Kidney epithelial cell (primary cell): ENCODE data around the gene GNG12. TPM values are rescaled to one million over a fixed set of nuclear protein-coding genes. Genes with fewer than 3 reads are reported as not detected.

Experiments
- DNase-seq: peaks from one replicate; pipeline ENCODE4 v3.0.0-alpha.2; 2010; ENCODE audit warnings: low read depth
- H3K27me3 ChIP-seq: 2 replicates; pipeline ENCODE4 v1.6.0; 2011; ENCODE audit warnings: low read length; ENCODE audit not compliant: control insufficient read depth, insufficient read depth
- H3K36me3 ChIP-seq: 2 replicates; pipeline ENCODE4 v1.5.1; 2011; ENCODE audit warnings: low read length; ENCODE audit not compliant: control insufficient read depth, insufficient read depth
- H3K4me3 ChIP-seq: 2 replicates; pipeline ENCODE4 v1.5.1; 2011; ENCODE audit warnings: low read depth, mild to moderate bottlenecking, control low read depth, low read length
- total RNA-seq: library from RNA; depleted of rRNA; stranded (reverse); fragments of >200 nt; gene quantifications from 2 replicates; pipeline ENCODE4 v1.2.3, GENCODE V29; 2015
- TF ChIP-seq, protein P1 (sequence below): IDR thresholded peaks from 2 replicates; pipeline ENCODE4 v1.5.1; 2011; ENCODE audit warnings: mild to moderate bottlenecking, moderate library complexity, low read length, control low read depth, inconsistent platforms; ENCODE audit not compliant: insufficient read depth, poor library complexity, severe bottlenecking

The GNG12 gene
- total RNA-seq, 1 donor from 2014 or later, result 85.7 TPM

GRCh38 chr1:67683316-67683715 lies 150.0 kb downstream of the GNG12 start:
- TF ChIP-seq, protein P1, sequence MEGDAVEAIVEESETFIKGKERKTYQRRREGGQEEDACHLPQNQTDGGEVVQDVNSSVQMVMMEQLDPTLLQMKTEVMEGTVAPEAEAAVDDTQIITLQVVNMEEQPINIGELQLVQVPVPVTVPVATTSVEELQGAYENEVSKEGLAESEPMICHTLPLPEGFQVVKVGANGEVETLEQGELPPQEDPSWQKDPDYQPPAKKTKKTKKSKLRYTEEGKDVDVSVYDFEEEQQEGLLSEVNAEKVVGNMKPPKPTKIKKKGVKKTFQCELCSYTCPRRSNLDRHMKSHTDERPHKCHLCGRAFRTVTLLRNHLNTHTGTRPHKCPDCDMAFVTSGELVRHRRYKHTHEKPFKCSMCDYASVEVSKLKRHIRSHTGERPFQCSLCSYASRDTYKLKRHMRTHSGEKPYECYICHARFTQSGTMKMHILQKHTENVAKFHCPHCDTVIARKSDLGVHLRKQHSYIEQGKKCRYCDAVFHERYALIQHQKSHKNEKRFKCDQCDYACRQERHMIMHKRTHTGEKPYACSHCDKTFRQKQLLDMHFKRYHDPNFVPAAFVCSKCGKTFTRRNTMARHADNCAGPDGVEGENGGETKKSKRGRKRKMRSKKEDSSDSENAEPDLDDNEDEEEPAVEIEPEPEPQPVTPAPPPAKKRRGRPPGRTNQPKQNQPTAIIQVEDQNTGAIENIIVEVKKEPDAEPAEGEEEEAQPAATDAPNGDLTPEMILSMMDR, result no peak
- peak; percentile 28 for DNase-seq
- no peak overlapping the region for H3K4me3 ChIP-seq
- H3K36me3 ChIP-seq, result no peaks in the 10 kb centered on the region
- H3K27me3 ChIP-seq, result no peaks in the 10 kb centered on the region

GRCh38 chr1:67682659-67683197 lies 150.5 kb downstream of the GNG12 start:
- TF ChIP-seq, protein P1, result no peak
- Histone ChIP-seq H3K36me3 (no peaks in the 10 kb centered on the region), H3K27me3 (no peaks in the 10 kb centered on the region), H3K4me3 (no peak overlapping the region)
- peak; percentile 58 for DNase-seq

DNA sequence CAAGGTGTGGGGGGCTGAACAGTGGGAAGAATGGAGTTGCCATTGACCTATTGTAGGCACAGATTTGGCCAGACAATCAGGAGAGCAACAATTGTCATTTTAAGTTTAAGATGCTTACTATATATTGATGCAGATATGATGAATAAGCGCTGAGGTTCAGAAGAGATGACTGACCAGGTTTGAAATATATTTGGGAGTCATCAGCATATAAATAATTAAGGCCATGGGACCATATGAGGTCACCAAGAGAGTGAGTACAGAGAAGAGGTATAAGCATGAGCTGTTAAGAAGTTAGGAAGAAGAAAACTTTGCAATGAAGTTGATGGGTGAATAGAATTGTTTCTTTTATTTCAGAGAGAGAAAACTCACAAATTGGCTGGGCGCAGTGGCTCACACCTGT lies 152.8 kb downstream of the GNG12 start:
- TF ChIP-seq, protein P1, result no peak

GRCh38 chr1:67679691-67680090 lies 153.6 kb downstream of the GNG12 start:
- TF ChIP-seq, protein P1, result no peak

More for the DNA sequence above, 152.8 kb downstream of the GNG12 start:
- no peak overlapping the region for H3K4me3 ChIP-seq
- no peaks in the 10 kb centered on the region for H3K36me3 ChIP-seq
- H3K27me3 ChIP-seq, result no peaks in the 10 kb centered on the region
- no peak for DNase-seq

GRCh38 chr1:67677930-67678329 lies 155.3 kb downstream of the GNG12 start:
- TF ChIP-seq, protein P1, result no peak
- no peak for DNase-seq
- no peak overlapping the region for H3K4me3 ChIP-seq
- no peaks in the 10 kb centered on the region for H3K36me3 ChIP-seq
- H3K27me3 ChIP-seq, result no peaks in the 10 kb centered on the region

More at GRCh38 chr1:67679691-67680090, 153.6 kb downstream of the GNG12 start:
- no peak for DNase-seq
- H3K27me3 ChIP-seq, result no peaks in the 10 kb centered on the region
- H3K4me3 ChIP-seq, result no peak overlapping the region
- H3K36me3 ChIP-seq, result no peaks in the 10 kb centered on the region

GRCh38 chr1:67677408-67677807 lies 155.9 kb downstream of the GNG12 start:
- H3K4me3 ChIP-seq, result no peak overlapping the region
- no peaks in the 10 kb centered on the region for H3K36me3 ChIP-seq
- DNase-seq, result no peak
- no peaks in the 10 kb centered on the region for H3K27me3 ChIP-seq
- TF ChIP-seq, protein P1, result no peak
